Gastrocnemius medialis (tissue), 4 donors: ENCODE measurements around the gene APPBP2. TPM values are rescaled to one million over a fixed set of nuclear protein-coding genes. Genes with fewer than 3 reads are reported as not detected.

Experiments
- ATAC-seq, 2 donors: fragments of 150-250 bp; one replicate each; pipeline ENCODE4 v1.9.1; 2016
- DNase-seq, 2 donors: peaks; one replicate each; pipeline ENCODE4 v3.0.0-alpha.2; 2019
- H3K27ac ChIP-seq, 4 donors: fragments of 200-600 bp; sonication (generic); 1 replicate in 1 of 4; 2 replicates in 3 of 4; pipeline ENCODE4 v1.5.1; 2016 to 2018; ENCODE audit warnings: mild to moderate bottlenecking in 2 of 4, moderate library complexity in 1 of 4
- H3K27me3 ChIP-seq, 3 donors: fragments of 200-600 bp; sonication (generic) in 2 of 3; 1 replicate in 1 of 3; 2 replicates in 2 of 3; pipeline versions ENCODE4 v1.5.1 to v1.6.0; 2016 to 2019; ENCODE audit warnings: mild to moderate bottlenecking in 1 of 3, moderate library complexity in 1 of 3
- H3K36me3 ChIP-seq, 2 donors: fragments of 200-600 bp; sonication (generic) in 1 of 2; one replicate each; pipeline ENCODE4 v1.5.1; 2017 to 2018
- H3K4me1 ChIP-seq, 2 donors: fragments of 200-600 bp; sonication (generic) in 1 of 2; one replicate each; pipeline ENCODE4 v1.5.1; 2016 to 2017; ENCODE audit warnings: mild to moderate bottlenecking in 2 of 2
- H3K4me3 ChIP-seq, 4 donors: fragments of 200-600 bp; sonication (generic) in 3 of 4; 1 replicate in 1 of 4; 2 replicates in 3 of 4; pipeline ENCODE4 v1.5.1; 2016 to 2019; ENCODE audit warnings: mild to moderate bottlenecking in 2 of 4
- H3K9me3 ChIP-seq, 3 donors: fragments of 200-600 bp; sonication (generic) in 2 of 3; 1 replicate in 1 of 3; 2 replicates in 2 of 3; pipeline ENCODE4 v1.5.1; 2016 to 2019
- POLR2A ChIP-seq, 2 donors: fragments of 450-650 bp; IDR thresholded peaks; one replicate each; pipeline ENCODE4 v1.6.1; 2017; ENCODE audit warnings: antibody characterized with exemption in 2 of 2, mild to moderate bottlenecking in 2 of 2, moderate library complexity in 2 of 2
- in situ Hi-C, 4 donors: fragments of 200-750 bp; cut with MboI; loops; one replicate each; pipeline versions ENCODE4 v1.15.0 to v1.8.0; 2017; ENCODE audit warnings: low sequenced_read_pairs in 4 of 4
- intact Hi-C: fragments of 100-400 bp; cut with DNase I; formaldehyde crosslinking; loops from one replicate; pipeline ENCODE4 v1.15.1; 2023; ENCODE audit warnings: low total_unique reads
- total RNA-seq, 4 donors: library from RNA; depleted of rRNA; stranded (reverse); fragments of >200 nt; gene quantifications; one replicate each; pipeline versions ENCODE4 v1.1.0 to v1.2.3, GENCODE V29; 2016
- TF ChIP-seq, protein P1 (sequence below), 5 experiments: fragments of 450-650 bp in 3 of 5; fragments of 200-600 bp in 2 of 5; sonication (generic) in 2 of 5; IDR thresholded peaks in 4 of 5; conservative IDR thresholded peaks in 1 of 5; 1 replicate in 4 of 5; 2 replicates in 1 of 5; pipeline ENCODE4 v1.5.1; 2016 to 2019; ENCODE audit warnings: antibody characterized with exemption in 5 of 5, mild to moderate bottlenecking in 3 of 5, moderate library complexity in 3 of 5

Gene APPBP2
- total RNA-seq, 4 donors from 2014 or later, result 14.2 to 21.8 (median 18.1) TPM

GRCh38 chr17:60455378-60455777 is 70.7 kb downstream of the APPBP2 start:
- peaks cover 4 to 71% of the 10 kb centered on the region in 2 donors for H3K36me3 ChIP-seq
- ATAC-seq, result peak in 1 of 2 donors; percentile 77
- no peak for DNase-seq
- H3K9me3 ChIP-seq, result no peaks in the 10 kb centered on the region
- H3K27me3 ChIP-seq, result no peaks in the 10 kb centered on the region
- H3K4me1 ChIP-seq, result no peaks in the 10 kb centered on the region
- TF ChIP-seq, protein P1, sequence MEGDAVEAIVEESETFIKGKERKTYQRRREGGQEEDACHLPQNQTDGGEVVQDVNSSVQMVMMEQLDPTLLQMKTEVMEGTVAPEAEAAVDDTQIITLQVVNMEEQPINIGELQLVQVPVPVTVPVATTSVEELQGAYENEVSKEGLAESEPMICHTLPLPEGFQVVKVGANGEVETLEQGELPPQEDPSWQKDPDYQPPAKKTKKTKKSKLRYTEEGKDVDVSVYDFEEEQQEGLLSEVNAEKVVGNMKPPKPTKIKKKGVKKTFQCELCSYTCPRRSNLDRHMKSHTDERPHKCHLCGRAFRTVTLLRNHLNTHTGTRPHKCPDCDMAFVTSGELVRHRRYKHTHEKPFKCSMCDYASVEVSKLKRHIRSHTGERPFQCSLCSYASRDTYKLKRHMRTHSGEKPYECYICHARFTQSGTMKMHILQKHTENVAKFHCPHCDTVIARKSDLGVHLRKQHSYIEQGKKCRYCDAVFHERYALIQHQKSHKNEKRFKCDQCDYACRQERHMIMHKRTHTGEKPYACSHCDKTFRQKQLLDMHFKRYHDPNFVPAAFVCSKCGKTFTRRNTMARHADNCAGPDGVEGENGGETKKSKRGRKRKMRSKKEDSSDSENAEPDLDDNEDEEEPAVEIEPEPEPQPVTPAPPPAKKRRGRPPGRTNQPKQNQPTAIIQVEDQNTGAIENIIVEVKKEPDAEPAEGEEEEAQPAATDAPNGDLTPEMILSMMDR (IDR thresholded peaks at IDR 0.05 in 4 of 5, conservative IDR thresholded peaks at IDR 0.05 in 1 of 5), result no peak
- no peak for TF ChIP-seq POLR2A (IDR thresholded peaks at IDR 0.05)
- H3K27ac ChIP-seq, result no peak overlapping the region
- in situ Hi-C loops, result loop anchor here in 1 of 4 donors (25.0 kb wide), 2 partner anchors 182 to 1193 kb away; no protein-coding TSS in a partner anchor
- intact Hi-C loops, result no loop called here
- H3K4me3 ChIP-seq, result no peak overlapping the region

DNA sequence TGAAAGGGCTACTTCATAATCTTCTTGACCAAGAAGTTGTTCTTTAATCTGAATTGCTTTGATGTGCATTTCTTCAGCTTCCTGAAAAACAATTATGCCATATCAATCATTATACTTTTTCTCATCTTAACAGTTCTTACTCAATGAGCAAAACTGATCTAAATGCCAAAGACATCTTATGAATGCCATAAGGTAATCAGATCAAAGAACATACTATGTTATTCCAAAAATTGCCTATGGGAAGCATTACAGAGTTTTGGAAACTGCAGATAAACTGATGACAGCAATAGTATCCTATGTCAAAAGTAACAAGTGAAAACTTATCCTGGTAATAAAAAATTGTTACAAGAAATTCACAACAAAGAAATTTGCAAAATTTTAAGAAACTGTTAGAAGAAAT is 74.1 kb downstream of the APPBP2 start:
- intact Hi-C loops, result no loop called here
- Histone ChIP-seq H3K4me3 (no peak overlapping the region), H3K36me3 (peaks cover 0 to 73% of the 10 kb centered on the region in 2 donors), H3K9me3 (no peaks in the 10 kb centered on the region), H3K4me1 (no peaks in the 10 kb centered on the region), H3K27me3 (no peaks in the 10 kb centered on the region), H3K27ac (no peak overlapping the region)
- no peak for ATAC-seq
- in situ Hi-C loops, result loop anchor here in 1 of 4 donors (25.0 kb wide), 2 partner anchors 185 to 1190 kb away; no protein-coding TSS in a partner anchor
- DNase-seq, result no peak
- no peak for TF ChIP-seq POLR2A (IDR thresholded peaks at IDR 0.05)
- TF ChIP-seq, protein P1 (IDR thresholded peaks at IDR 0.05 in 4 of 5, conservative IDR thresholded peaks at IDR 0.05 in 1 of 5), result no peak

- peaks cover 0 to 78% of the 10 kb centered on the region in 2 donors for H3K36me3 ChIP-seq
- H3K27ac ChIP-seq, result no peak overlapping the region
- no peaks in the 10 kb centered on the region for H3K27me3 ChIP-seq
- H3K9me3 ChIP-seq, result no peaks in the 10 kb centered on the region
- no peaks in the 10 kb centered on the region for H3K4me1 ChIP-seq
- no peak overlapping the region for H3K4me3 ChIP-seq
- intact Hi-C loops (no loop called here), in situ Hi-C loops (loop anchor here in 1 of 4 donors (25.0 kb wide), 2 partner anchors 186 to 1189 kb away; no protein-coding TSS in a partner anchor)
- ATAC-seq (no peak), DNase-seq (no peak)
- no peak for TF ChIP-seq POLR2A (IDR thresholded peaks at IDR 0.05)
- TF ChIP-seq, protein P1 (IDR thresholded peaks at IDR 0.05 in 4 of 5, conservative IDR thresholded peaks at IDR 0.05 in 1 of 5), result no peak
These were observed 75.0 kb downstream of the APPBP2 start for GRCh38 chr17:60451071-60451470.

- no peak for DNase-seq
- in situ Hi-C loops (loop anchor here (25.0 kb wide), 2 partner anchors 310 to 385 kb away; partner anchors contain the start of gene CA4 (in 3 of the 4)), intact Hi-C loops (no loop called here)
- no peak overlapping the region for H3K27ac ChIP-seq
- TF ChIP-seq, protein P1 (IDR thresholded peaks at IDR 0.05 in 4 of 5, conservative IDR thresholded peaks at IDR 0.05 in 1 of 5), result no peak
- TF ChIP-seq POLR2A (IDR thresholded peaks at IDR 0.05), result no peak
- ATAC-seq, result no peak
- peaks cover 0 to 56% of the 10 kb centered on the region in 2 donors for H3K36me3 ChIP-seq
- H3K4me3 ChIP-seq, result no peak overlapping the region
- no peaks in the 10 kb centered on the region for H3K27me3 ChIP-seq
- no peaks in the 10 kb centered on the region for H3K4me1 ChIP-seq
- H3K9me3 ChIP-seq, result no peaks in the 10 kb centered on the region
These were observed 78.7 kb downstream of the APPBP2 start for GRCh38 chr17:60447375-60447774.

GRCh38 chr17:60445144-60445543 is 80.9 kb downstream of the APPBP2 start:
- no peak for TF ChIP-seq POLR2A (IDR thresholded peaks at IDR 0.05)
- TF ChIP-seq, protein P1 (IDR thresholded peaks at IDR 0.05 in 4 of 5, conservative IDR thresholded peaks at IDR 0.05 in 1 of 5), result no peak
- peaks cover 0 to 36% of the 10 kb centered on the region in 2 donors for H3K36me3 ChIP-seq
- H3K4me1 ChIP-seq, result no peaks in the 10 kb centered on the region
- H3K27me3 ChIP-seq, result no peaks in the 10 kb centered on the region
- no peak overlapping the region for H3K4me3 ChIP-seq
- intact Hi-C loops (no loop called here), in situ Hi-C loops (loop anchor here (25.0 kb wide), 2 partner anchors 308 to 383 kb away; partner anchors contain the start of gene CA4 (in 3 of the 4))
- no peak for ATAC-seq
- DNase-seq, result no peak
- H3K9me3 ChIP-seq, result no peaks in the 10 kb centered on the region
- no peak overlapping the region for H3K27ac ChIP-seq
